ENCODE measurements around the gene VWA3B.
"Not testable (repeated sequence)": the region's sequence is repeated elsewhere in the genome, so short reads cannot be mapped to it uniquely, and the experiment has no call there.

VWA3B gene

DNA sequence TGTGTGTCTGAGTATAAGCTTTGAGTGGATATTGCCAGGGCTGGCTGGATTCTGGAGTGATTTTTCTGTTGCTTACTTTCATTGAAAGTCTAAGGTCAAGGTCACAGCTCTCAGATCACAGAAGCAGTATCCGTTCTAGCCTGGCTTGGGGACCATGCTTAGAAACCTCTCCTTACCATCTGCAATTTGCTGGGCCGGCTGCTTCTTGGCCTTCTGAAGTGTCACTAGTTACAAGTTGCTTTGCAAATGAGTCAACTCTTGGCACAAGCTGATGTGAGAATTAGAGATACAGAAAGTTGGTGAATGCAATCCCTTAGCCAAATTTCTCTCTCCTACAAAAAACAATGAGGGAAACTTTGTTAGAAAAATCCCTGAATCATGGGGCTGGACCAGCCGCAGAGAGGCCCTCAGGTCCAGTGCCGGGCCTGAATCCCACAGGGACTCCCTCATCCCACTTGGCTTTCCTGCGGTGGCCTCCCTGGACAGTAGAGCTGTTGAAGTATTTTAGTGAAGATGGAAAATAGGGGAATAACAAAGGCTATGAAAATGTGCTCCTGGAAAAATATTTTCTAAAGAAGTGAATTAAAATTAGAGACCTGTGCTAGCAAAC, 166.6 kb downstream of the VWA3B start:
- DNase-seq, result no peak

DNA sequence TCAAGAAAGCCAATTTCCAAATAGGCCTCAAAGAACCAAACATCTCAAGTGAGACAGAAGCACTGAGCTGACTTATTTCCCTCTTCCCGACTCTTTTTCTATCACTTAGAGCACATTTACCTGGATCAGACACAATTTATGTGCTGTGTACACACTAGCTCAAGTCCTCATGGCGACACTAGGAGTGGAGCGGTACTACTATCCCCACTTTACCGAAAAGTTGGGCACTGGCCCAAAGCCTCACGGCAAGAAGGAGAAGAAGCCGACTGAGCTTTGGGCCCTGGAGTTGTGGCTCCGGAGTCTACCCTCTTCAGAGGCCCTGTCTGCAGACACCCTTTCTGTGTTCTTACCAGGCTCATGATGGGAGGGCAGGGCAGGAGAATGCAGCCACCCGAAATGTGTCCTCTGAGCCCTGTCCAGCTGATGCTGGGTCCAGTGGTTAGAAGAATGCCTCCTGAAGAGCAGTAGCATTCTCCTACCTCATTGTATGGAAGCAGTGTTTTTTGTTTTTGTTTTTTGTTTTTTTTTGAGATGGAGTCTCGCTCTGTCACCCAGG, 167.6 kb downstream of the VWA3B start:
- DNase-seq, result no peak

DNA sequence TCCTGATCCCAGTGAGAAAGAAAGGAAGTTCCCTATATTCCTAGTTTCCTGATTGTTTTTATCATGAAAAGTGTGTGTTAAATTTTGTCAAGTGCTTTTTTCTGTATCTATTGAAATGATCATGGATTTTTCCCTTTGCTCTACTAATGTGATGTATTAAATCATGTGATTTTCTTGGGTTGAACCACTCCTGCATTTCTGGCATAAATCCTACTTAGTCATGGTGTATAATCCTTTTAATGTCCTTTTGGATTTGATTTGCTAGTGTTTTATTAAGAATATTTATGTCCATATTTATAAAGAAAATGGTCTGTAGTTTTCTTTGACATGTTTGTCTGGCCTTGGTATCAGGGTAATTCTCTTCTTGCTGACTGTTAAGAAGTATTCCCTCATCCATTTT, 171.9 kb downstream of the VWA3B start:
- DNase-seq, result no peak

DNA sequence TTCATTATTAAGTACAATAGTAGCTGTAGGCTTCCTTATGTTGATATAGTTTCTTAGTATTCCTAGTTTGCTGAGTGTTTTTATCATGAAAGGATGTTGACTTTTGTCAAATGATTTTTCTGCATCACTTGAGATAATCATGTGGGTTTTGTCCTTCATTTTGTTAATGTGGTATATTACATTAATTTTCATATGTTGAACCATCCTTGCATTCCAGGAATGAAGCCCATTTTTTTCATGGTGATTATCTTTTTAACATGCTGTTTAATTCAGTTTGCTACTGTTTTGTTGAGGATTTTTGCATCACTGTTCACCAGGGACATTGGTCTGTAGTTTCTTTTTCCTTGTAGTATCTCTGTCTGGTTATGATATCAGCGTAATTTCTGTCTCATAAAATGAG, 176.4 kb downstream of the VWA3B start:
- no peak for DNase-seq

DNA sequence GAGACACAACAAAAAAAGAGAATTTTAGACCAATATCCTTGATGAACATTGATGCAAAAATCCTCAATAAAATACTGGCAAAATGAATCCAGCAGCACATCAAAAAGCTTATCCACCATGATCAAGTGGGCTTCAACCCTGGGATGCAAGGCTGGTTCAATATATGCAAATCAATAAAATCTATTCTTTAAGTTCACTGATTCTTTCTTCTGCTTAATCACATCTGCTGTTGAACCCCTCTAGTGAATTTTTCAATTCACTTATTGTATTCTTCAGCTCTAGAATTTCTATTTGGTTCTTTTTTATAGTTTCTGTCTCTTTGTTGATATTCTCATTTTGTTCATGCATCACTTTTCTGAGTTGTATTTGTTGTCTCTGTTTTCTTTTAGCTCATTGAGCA, 181.3 kb downstream of the VWA3B start:
- DNase-seq, result not testable (repeated sequence)

DNA sequence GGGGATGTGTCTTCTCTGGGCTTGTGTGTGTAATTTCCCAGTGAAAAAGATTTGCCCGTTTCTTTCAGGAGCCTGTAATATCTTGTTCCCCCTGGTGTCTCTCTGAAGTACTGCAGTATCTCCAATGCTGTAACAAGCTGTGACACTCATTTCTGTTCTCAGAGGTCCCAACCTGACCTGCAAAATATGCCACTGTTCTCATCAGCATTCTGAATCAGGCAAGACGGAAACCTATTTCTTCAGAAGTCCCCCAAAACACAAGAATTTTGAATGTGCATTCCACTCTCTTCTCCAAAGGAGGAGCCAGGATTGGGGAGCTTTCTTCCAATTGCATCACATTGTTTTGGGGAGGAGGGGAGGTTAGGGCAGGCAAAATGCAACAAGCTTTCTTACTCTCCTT, 182.3 kb downstream of the VWA3B start:
- DNase-seq, result peak; percentile 6

DNA sequence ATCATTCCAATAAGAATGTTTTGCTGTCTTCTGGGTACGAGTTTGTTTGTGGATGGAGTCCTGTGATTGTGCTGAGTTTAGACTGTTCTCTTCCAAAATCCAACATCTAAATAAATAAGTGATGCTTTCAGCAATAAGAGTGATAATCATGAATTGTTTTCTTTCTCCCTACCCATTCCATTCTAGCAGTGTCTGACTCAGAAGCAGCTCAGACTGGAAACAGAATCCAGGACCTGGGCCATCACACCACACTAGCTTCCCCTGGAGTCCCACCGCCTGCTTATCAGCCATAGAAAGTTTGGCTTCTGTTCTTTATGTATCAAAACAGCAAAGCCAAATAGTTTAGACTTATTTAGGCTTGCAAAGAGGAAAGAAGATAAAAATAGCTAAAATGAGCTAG, 182.9 kb downstream of the VWA3B start:
- no peak for DNase-seq

DNA sequence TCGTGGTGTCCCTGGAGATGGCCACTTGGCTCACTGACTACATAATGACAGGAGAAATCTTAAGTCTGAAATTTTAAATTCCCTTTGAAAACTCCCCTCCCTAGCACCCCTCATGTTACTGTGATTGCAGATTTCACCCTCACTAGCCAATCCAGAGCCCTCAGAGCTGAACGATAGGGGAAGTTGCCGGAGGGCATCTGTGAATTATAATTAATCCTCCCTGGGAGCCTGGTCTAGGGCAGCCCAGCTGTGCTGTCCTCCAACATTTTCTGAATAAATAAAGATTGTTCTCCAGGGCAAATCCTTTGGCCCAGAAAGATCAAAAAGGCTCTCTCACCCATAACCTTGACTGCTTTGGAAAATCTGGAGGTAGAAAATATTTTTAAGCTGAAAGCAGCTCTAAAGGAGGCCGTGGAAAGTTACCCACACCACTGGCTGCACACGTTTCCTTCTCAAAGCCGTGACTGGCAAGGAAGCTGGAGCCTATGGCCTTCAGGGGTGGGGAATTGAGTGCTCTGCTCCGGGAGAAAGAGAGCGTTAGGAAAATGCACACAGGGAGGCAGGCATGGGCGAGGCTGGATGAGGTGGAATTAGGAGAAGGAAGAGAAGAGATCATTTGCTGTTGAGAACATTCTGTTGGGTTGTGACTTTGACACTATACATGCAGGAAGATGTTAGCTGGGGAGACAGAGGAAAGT, 190.3 kb downstream of the VWA3B start:
- DNase-seq, result no peak

DNA sequence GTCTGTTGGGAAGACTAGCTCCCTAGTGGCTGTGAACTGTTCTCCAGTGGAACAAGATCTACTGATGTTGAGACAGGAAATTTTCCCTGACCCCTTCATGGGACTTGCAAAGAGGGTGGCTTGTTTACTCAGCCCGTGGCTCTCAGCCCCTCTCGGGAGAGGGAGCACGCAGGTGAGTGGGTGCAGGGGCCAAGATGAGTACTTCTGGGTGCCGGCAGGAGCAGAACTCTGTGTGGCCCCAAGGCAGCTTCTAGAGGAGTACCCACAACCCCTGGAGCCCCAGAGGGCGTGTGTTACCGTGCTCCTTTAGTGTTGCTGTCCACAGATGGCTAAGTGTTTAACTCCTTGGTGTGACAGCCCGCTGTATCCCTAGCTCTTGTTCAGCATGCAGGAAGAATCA, 191.1 kb downstream of the VWA3B start:
- DNase-seq, result no peak

DNA sequence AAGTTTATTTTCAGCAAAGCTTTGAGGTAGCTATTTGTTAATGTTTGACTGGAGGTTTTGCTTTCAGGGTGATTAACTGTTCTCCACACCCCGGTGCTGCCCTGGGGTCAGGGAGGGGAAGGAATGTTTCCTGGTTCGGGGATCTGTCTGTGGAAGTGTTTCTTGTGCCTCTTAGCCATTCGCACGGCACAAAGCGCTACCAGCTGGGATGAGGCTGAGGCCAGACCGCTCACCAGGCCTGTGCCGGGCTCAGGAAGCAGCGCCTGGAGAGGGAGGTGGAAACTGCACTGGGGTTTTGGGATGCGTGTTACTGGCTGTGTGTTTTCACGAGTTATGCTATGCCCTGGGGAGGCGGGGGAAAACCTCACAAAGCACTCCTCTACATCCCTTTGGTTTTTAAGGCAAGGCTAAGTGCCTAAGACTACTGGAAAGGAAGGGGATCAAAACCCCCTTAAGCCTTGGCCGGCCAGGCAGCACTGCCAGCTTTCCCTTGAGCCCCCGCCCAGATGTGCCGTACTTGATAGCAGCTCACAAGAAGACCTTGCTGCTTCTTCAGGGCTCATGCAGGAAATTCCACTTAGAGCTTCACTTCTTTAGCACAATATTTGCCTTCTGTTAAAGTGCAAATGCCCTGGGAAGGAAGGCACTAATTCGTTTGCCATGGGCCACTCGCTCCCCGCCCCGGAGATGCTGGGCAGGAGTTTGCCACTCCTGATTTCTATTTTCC, 193.6 kb downstream of the VWA3B start:
- no peak for DNase-seq

DNA sequence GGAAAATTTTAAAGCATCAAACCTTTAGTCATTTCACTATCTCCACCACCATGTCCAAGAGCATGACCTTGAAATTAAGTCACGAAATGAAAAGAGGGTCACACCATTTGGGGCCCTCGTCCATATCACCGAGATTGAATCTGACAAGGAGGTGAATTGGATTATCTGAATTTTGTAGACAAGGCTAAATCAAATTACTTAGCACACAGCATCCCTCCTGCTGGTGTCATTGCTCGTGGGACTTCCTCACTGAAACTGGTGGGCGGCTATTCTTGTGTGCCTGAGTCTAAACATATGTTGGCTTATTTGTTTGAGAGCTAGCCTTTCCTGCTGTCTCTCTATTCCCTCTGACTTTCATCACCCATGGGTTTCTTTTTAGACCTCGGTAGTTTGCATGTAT, 194.6 kb downstream of the VWA3B start:
- no peak for DNase-seq

DNA sequence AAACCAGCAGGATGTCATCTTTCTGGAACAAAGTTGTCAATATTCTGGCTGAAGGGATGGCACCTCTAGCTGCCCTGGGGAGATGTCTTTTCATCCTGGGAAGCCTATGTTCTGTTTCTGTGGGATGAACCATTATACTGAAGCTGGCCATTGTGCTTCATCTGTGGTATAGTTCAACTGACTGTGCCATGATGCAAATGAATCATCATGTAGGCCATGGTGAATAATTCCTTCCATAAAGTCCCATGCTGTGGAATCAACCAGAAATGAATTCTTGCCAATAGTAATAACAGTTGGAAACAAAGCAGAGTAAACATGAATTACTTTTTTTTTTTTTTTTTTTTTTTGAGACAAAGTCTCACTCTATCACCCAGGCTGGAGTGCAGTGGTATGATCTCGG, 195.1 kb downstream of the VWA3B start:
- DNase-seq, result no peak

DNA sequence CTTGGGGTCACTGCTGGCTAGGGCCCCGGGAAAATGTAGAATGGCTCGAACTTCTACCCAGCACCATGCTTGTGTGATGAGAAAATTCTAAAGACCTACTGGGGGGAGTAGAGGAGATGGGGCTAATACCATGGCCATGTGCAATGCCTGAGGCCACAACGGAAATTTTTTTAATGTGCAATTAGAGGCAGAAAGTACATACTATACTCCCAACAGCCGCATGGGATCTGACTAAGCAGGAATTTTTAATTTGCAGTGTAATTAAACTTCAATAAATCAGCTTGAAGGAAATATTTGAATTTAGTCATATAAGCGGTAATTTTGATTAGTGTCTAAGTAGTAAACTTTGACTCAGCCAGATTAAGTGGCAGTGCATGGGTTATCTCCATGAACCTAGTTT, 206.1 kb downstream of the VWA3B start:
- no peak for DNase-seq

DNA sequence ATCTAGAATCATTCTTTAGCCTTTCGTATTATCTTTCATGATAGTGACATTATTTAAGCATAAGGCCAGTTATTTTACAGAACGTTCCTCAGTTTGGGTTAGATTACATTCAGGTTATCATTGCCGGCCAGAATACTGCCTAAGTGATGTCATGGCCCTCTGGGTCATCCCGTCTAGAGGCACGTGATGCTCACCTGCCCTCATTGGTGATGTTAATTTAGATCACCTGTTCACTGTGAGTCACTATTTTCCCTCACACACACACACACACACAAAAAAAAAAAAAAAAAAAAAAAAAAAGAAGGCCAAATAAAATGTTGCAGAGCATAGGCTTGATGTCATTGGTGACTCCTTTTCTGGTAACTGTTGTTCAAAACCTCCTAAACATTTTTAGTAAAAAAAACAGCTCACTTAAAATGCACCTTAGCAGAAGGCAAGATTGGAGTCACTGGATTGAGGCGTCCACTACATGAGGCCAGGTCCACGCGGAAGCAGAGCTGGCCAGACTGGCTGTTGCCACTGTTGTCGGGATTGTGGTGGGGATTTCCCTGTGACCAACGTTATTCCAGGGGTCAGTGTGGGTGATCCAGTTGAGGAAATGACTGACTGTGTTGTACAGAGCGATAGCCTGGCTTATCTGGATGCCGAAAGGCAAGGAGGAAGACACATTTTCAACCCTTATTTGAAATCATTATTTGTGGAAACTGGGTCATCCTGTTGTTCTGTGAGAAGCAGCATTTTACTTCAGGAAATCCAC, 207.1 kb downstream of the VWA3B start:
- no peak for DNase-seq

DNA sequence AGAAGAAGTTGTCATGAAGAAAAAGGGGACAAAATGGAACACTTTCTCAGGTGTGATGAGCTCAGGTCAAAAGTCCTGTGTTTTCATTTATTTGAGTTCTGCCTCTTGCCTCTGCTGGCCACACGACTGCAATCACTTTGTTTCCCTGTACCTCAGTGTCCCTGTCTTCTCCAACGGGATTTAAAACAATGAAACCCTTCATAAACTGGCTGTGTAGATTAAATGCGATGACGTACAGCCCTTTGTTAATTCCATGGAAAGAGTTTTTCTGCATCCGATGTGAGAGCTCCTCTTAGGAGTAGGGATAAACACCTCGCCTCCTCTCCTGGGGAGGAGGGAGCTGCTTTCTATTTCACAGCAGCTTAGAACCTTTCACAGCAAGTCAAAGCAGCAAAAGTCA, 207.7 kb downstream of the VWA3B start:
- DNase-seq, result no peak

DNA sequence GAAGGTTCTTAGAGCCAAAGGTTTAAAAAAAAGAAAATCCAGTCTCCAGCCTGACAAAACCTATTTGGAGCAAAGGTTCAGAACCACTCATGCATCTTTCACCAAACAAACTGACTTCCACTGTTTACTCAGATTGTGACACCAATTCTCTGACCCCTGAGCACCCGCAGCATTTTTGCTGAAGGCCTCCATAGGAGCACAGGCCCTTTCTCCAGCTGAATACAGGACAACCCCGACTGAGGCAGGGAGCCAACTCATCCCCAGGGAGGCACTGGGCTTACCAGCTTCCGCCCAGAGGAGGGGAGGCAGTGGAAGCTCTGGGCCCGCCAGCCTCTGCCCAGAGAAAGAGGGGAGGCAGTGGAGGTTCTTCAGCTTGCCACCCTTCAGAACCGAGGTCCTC, 208.3 kb downstream of the VWA3B start:
- no peak for DNase-seq

DNA sequence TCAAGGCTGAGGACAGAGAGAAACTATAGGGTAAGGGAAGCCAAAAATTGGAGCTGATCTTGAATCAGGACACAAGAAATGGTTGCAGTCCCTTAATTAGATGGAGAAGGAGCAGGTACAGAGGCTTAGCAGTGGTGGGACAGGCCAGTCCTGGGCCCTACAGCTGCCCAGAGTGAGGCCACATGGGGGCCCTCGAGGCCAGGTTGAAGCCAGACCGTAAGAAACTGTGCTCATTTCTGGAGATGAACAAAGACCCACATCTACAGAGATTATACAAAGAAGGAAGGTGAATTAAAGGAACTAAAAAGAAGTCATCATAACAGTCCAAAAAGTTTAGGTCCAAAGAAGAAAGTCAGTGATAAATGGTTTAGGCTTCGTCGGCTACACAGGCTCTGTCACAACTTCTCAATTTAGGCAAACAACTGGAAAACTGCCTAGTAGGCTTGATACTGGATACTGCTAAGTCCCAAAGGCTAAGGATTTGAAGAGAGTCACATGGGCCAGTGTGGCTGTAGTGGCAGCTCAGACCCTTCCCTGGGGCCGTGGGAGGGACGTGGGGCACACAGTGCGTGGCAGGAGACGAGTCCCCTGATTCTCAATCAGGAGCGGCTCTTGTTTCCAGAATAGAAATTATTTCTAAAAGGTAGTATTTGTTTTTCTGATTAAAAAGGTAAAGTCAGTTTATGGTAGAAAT, 208.9 kb downstream of the VWA3B start:
- DNase-seq, result no peak

DNA sequence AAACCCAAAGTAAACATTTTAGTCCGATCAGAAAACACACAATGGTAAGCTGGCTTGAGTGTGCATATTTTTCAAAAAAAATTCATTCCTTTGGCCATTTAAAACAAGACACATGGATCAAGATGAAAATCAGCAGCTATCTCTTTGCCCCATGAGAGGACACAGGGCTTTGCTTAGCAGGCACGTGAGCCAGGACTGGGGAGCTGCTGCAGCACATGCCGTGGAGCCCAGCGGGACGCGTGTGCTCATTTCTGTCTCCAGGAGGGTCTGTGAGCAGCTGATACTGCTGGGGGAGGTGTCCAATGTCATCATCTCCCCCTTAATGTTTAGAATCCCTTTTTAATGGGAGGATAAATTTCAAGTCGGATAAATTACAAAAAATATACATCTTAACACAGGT, 209.5 kb downstream of the VWA3B start:
- DNase-seq, result no peak

DNA sequence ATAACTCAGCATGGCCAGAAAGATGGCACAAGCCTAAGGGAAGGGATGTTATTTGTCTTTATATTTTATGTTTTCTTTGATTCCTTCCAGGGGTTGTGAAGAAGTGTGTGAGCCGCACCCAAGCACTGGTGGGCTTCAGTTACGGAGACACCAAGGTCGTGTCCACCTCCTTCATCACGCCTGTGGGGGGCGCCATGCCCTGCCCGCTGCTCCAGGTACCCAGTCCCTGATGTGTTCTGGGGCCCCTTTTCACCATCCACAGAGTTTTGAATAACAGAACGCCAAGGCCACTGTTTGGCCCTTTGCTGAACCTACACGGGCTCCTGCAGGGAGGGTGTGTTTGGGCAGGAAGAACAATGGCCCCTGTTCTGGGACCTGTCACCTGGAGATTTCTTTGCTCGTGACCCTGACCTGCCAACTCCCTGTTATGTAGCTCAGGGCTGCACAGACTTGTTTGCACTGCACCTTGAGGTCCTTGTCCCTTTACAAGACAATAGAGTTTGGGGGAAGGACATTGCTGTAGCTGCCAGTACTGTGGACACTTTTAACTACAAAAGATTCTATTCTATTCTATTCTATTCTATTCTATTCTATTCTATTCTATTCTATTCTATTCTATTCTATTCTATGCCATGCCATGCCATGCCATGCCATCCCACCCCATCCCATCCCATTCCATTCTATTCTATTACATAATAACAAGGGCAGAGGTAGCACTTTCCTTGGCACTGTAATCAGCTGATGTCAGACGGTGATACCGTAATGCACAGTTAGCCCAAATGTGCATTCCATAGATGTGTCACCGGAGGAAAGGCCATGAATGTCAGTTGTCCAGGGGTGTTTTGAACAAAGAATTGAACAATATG, 211.1 kb downstream of the VWA3B start:
- DNase-seq, result no peak

DNA sequence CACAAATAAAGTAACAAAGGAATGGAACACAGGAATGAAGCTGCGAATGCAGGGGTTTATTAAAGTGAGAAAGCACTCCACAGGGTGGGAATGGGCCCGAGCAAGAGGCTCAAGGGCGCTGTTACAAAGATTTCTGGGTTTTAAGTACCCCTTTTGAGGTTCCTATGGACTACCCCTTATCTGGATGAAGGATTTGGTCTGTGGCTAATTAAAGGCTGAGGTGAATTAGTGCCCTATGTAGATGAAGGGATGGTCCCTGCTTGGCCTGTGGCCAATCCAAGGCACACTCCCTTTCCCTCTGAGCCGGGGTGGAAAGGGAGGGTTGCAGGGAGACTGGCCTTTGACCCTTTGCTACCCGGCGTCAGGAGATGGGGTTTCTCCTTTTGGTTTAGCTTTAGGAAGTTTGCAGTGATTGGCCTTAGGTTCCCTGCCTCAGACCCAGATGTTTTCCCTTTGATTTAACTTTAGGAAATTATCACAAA, 211.8 kb downstream of the VWA3B start:
- DNase-seq, result no peak

DNA sequence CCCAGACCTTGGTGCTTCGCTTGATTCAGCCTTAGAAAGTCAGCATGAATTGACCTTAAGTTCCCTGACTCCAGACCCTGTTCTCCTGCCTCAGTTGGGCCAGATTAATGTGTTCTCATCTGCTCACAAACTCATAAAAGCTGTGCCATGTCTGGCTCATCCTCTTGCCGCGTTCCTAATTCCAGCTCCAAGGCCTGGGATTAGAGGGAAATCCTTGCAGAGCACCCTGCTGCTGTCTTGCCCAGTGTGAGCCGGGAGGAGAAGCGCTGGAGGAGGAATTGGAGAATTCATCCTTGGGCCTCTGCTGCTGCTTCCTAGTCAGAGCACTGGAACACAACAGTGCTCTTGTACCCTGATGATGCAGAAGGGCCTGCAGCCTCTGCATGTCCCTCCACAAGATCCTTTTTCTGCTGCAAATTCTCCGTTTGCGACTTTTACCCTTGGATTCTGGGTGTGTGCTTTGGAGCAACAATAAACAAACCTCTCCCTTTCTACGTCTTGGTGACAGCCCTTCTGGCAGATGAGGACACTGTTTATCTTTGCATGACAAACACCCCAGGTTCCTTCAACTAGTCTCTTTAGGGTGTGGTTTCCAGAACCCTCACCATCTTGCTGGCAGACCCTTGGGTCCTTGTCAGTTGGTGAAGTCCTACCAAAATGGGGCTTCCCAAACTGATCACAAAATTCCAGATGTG, 212.4 kb downstream of the VWA3B start:
- no peak for DNase-seq

Measured in NCI-H345 (cell line).